Activated CD8-positive, alpha-beta memory T cell treated with anti-CD3 and anti-CD28 coated beads for 4 hours (primary cell): Measurements from ENCODE around the gene TTC33.
A peak's percentile ranks its signal among the peaks of the same experiment; 100 is the strongest.
"Not testable (repeated sequence)": the region's sequence is repeated elsewhere in the genome, so short reads cannot be mapped to it uniquely, and the experiment has no call there.

ENCODE experiments used
- DNase-seq, 2 donors: peaks; one replicate each; pipeline ENCODE4 v3.0.0-alpha.2; 2020; ENCODE audit warnings: low read depth in 2 of 2

TTC33 gene

GRCh38 chr5:40755407-40756365 is at the start of gene TTC33:
Gene TTC33 (minus strand): TSS chr5:40755961. CDS start chr5:40747018, 8,943 bp downstream.
- DNase-seq, result peak; percentile 85 to 91

GRCh38 chr5:40801771-40802562 is 46.2 kb upstream of the TTC33 start:
- DNase-seq, result no peak

DNA sequence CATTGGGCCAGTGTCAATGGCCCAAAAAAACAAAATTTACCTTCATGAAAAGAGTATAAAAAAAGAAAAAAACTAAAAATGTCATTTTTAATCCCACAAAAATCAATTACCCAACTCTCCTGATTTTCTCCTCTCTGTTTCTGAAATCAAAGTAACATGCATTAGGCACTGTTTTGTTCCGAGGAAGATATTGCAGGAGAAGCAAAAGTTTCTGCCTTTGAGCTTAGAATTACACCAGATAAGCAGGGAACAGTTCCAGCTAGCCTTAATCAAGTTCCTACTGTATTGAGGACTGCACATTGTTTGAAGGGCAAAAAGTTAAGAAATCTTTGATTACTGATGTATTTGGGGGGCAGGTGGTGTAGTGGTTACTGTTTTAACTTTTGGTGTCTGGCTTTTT is 43.5 kb upstream of the TTC33 start:
- DNase-seq, result no peak

GRCh38 chr5:40798801-40799210 is 43.0 kb upstream of the TTC33 start:
- DNase-seq, result no peak

DNA sequence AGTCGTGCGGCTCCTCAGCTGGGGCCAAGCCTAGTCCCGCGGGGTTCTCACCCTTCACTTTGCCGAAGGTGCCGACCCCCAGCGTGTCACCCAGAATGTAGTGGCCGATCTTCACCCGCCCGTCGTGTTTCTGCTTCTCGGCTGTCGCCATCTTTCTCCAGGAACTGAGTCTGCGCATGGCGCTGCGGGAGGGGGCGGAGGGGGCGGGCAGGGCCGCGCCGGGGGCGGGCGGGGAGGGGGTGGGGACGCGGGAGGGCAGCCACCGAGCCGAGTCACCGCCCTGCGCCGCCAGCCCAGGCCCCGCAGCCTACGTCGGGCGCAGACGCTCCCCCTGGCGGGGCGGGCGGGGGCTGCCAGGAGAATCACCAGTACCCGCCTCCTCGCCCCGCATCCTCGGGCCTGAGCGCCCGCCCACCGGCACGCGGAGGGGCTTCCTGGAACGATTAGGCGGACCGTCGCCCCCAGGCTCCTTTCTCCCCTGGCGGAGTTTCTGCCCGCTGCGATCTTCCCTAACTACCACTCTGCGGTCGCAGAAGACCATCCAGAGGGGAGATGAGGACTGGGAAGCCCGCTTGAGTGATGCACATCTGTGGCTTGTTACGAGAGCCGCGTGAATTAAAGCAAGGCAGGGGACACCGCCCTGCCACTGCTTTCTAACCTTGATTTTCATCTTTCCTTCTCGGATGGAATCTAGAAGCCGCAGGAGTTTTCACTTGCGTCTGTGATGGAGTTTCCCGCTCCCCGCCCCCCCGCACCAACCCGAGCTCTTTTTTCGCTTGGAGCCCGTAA is 42.4 kb upstream of the TTC33 start, which contains the start of gene PRKAA1:
TSS of gene PRKAA1 (minus strand) at position 363 of the 789 bp plus-strand sequence. CDS start at position 178, 185 bp downstream.
- peak; percentile 77 to 84 for DNase-seq

- DNase-seq, result peak; percentile 50 to 59
These were observed 41.7 kb upstream of the TTC33 start for GRCh38 chr5:40797273-40798011.

- no peak for DNase-seq
These were observed 40.7 kb upstream of the TTC33 start for GRCh38 chr5:40796487-40796889.

GRCh38 chr5:40794877-40795276 is 39.1 kb upstream of the TTC33 start:
- not testable (repeated sequence) for DNase-seq

DNA sequence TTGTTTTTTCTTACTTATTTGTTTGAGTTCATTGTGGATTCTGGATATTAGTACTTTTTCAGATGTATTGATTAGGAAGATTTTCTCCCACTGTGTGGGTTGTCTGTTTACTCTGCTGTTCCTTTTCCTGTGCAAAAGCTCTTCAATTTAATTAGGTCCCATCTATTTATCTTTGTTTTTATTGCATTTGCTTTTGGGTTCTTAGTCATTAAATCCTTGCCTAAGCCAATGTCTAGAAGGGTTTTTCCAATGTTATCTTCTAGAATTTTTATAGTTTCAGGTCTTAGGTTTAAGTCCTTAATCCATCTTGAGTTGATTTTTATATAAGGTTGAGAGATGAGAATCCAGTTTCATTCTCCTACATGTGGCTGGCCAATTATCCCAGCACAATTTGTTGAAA is 38.6 kb upstream of the TTC33 start:
- not testable (repeated sequence) for DNase-seq

DNA sequence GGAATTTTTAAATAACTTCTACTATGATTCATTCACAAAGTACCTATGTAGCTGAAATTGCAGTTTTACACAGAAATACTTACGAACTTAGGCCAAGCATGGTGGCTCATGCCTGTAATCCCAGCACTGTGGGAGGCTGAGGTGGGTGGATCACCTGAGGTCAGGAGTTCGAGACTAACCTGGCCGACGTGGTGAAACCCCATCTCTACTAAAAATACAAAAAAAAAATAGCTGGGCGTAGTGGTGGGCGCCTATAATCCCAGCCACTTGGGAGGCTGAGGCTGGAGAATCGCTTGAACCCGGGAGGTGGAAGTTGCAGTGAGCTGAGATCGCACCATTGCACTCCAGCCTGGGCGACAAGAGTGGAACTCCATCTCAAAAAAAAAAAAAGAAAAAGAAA is 36.9 kb upstream of the TTC33 start:
- not testable (repeated sequence) for DNase-seq

DNA sequence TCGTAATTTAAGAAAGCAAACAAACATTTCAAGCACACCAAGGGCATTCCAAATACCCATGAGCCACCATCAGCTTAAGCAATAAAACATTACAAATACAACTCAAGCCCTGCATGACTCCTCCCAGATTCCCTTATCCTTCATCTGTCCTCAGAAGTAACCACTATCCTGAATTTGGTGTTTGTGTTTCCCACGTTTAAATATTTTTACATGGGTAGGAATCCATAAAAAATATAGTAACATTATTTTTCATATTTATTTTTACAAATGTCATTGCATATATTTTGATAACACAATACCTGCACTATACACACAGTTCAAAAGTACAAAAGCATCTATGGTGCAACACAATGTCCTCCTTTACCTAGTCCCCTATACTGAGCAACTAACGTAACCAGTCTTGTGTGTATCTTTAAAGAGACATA is 36.0 kb upstream of the TTC33 start:
- no peak for DNase-seq

- no peak for DNase-seq
These were observed 35.3 kb upstream of the TTC33 start for GRCh38 chr5:40790947-40791593.

DNA sequence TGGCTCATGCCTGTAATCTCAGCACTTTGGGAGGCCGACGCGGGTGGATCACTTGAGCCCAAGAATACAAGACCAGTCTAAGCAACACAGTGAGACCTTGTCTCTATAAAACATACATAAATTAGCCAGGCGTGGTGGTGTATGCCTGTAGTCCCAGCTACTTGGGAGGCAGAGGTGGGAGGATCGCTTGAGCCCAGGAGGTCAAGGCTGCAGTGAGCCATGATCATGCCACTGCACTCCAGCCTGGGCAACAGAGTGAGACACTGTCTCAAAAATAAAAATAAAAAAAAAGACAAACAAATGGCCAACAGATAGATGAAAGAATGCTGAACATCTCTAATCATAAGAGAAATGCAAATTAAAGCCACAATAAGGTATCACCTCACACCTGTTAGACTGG is 33.2 kb upstream of the TTC33 start:
- DNase-seq, result not testable (repeated sequence)

DNA sequence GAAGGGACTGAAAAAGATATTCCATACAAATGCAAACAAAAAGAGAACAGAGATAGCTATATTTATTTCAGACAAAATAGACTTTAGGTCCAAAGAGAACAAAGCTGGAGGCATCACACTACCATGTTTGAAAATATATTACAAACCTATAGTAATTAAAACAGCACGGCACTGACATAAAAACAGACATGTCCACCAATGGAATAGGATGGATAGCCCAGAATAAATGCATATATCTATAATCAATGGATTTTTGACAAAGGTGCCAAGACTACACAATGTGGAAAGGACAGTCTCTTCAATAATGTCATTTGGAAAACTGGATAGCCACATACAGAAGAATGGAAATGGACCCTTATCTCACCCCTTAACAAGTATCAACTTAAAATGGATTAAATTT is 32.2 kb upstream of the TTC33 start:
- no peak for DNase-seq

DNA sequence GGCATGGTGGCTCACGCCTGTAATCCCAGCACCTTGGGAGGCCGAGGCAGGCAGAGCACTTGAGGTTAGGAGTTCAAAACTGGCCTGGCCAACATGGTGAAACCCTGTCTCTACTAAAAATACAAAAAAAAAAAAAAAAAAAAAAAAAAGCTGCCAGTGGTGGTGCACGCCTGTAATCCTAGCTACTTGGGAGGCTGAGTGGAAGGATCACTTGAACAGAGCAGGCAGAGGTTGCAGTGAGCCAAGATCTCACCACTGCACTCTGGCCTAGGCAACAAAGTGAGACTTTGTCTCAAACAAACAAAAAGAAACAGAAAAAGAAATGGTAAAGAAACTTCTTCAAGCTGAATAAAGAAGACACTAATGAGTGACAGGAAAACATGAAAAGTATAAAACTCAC is 30.9 kb upstream of the TTC33 start:
- DNase-seq, result not testable (repeated sequence)

- no peak for DNase-seq
These were observed 29.2 kb upstream of the TTC33 start for GRCh38 chr5:40784916-40785315.

DNA sequence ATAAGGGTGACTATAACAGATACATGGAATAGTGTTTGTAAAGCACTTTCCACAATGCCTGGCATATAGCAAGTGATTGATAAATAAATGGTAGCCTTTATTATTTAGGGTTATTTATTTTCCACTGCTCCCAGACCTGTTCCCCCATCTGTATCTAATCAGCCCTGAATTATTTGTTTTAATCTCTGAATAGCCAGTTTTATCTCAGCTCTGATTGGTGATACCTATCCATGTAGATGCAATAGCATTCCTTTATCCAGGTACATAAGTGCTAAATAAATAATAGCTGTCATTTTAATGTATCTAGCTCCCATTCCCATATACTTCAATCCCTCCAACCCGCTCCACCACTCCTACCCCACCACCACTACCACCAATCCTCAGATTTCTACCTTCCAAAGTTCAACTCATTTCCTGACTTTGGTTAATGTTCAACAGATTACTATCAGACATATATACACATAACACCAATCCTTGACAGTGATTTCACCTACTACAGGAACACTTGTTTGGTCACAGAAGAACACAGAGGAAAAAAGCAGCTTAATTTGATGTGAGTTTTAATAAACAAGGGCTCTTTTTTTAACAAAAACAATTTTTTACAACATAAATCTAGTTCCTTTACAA is 28.4 kb upstream of the TTC33 start:
- DNase-seq, result no peak

- DNase-seq, result no peak
These were observed 26.2 kb upstream of the TTC33 start for GRCh38 chr5:40781843-40782409.

GRCh38 chr5:40780858-40781257 is 25.1 kb upstream of the TTC33 start:
- no peak for DNase-seq

- no peak for DNase-seq
These were observed 24.4 kb upstream of the TTC33 start for GRCh38 chr5:40780199-40780598.
